IMR-90 (cell line): ENCODE measurements around the gene UNC5B. TPM values are rescaled to one million over a fixed set of nuclear protein-coding genes. Genes with fewer than 3 reads are reported as not detected.
A peak's percentile ranks its signal among the peaks of the same experiment; 100 is the strongest.

ENCODE experiments used
- ATAC-seq: fragments of 200-7000 bp; cut with Tn5 transposase; 2 replicates; pipeline ENCODE4 v1.9.1; 2020; ENCODE audit warnings: low read depth, mild to moderate bottlenecking, moderate library complexity
- BruUV-seq: library from RNA; stranded (reverse); fragments of 400-500 nt; replicated peaks from 2 replicates; lab custom pipeline; 2021; lab: Mats Ljungman, UMichigan
- CTCF ChIA-PET: fragments of 300-600 bp; formaldehyde crosslinking; extraction: SDS; loops from one replicate; lab custom pipeline; 2021; ENCODE audit warnings: antibody characterized with exemption; lab: Yijun Ruan, JAX
- POLR2A ChIA-PET: fragments of 300-600 bp; sonication (Branson Sonifier 250); formaldehyde crosslinking; loops from one replicate; lab custom pipeline; 2022; ENCODE audit warnings: antibody characterized with exemption; ENCODE audit not compliant: unreplicated experiment; lab: Charles Lee
- DNase-seq: peaks from one replicate; pipeline ENCODE4 v3.0.0; 2013
- H2AFZ ChIP-seq: replicated peaks from 2 replicates; pipeline ENCODE3; 2013; ENCODE audit warnings: low read length, mild to moderate bottlenecking; ENCODE audit not compliant: poor library complexity
- H2AK5ac ChIP-seq: 2 replicates; pipeline ENCODE4 v1.6.1; 2013; ENCODE audit warnings: low read depth, low read length, inconsistent platforms
- H2AK9ac ChIP-seq: replicated peaks from 2 replicates; pipeline ENCODE3; 2013; ENCODE audit warnings: mild to moderate bottlenecking, low read depth, low read length, moderate library complexity; ENCODE audit not compliant: poor library complexity
- H2BK120ac ChIP-seq: 2 replicates; pipeline ENCODE4 v1.6.1; 2013; ENCODE audit warnings: low read depth, low read length, inconsistent platforms
- H2BK15ac ChIP-seq: 3 replicates; pipeline ENCODE4 v1.6.1; 2013; ENCODE audit warnings: low read depth, low read length, inconsistent platforms
- H2BK20ac ChIP-seq: 2 replicates; pipeline ENCODE4 v1.6.1; 2013; ENCODE audit warnings: low read depth, mild to moderate bottlenecking, inconsistent platforms, low read length, moderate library complexity
- H2BK5ac ChIP-seq: 2 replicates; pipeline ENCODE4 v1.6.1; 2013; ENCODE audit warnings: mild to moderate bottlenecking, low read depth, low read length, inconsistent platforms; ENCODE audit not compliant: poor library complexity, severe bottlenecking
- H3K14ac ChIP-seq: replicated peaks from 2 replicates; pipeline ENCODE4 v1.6.1; 2013; ENCODE audit warnings: low read depth, low read length, inconsistent platforms
- H3K18ac ChIP-seq: 2 replicates; pipeline ENCODE4 v1.6.1; 2013; ENCODE audit warnings: low read depth, low read length, control low read depth
- H3K23ac ChIP-seq: 2 replicates; pipeline ENCODE4 v1.6.1; 2013; ENCODE audit warnings: low read depth, low read length, inconsistent platforms
- H3K27ac ChIP-seq: 2 replicates; pipeline ENCODE4 v1.5.1; 2013; ENCODE audit warnings: mild to moderate bottlenecking, control low read depth, low read length; ENCODE audit not compliant: insufficient read depth
- H3K27me3 ChIP-seq: 2 replicates; pipeline ENCODE4 v1.6.1; 2013; ENCODE audit warnings: low read length; ENCODE audit not compliant: control insufficient read depth, insufficient read depth
- H3K36me3 ChIP-seq: 2 replicates; pipeline ENCODE4 v1.6.1; 2013; ENCODE audit warnings: low read length, mixed read lengths; ENCODE audit not compliant: control insufficient read depth, insufficient read depth
- H3K4ac ChIP-seq: 2 replicates; pipeline ENCODE4 v1.6.1; 2013; ENCODE audit warnings: low read depth, low read length, inconsistent platforms
- H3K4me1 ChIP-seq: 2 replicates; pipeline ENCODE4 v1.6.1; 2013; ENCODE audit warnings: low read length, mixed read lengths; ENCODE audit not compliant: control insufficient read depth, insufficient read depth
- H3K4me2 ChIP-seq: 2 replicates; pipeline ENCODE4 v1.6.1; 2013; ENCODE audit warnings: low read depth, mild to moderate bottlenecking, control low read depth, low read length, moderate library complexity
- H3K4me3 ChIP-seq: 2 replicates; pipeline ENCODE4 v1.5.1; 2013; ENCODE audit warnings: low read depth, mild to moderate bottlenecking, control low read depth, low read length, moderate library complexity; ENCODE audit not compliant: insufficient read depth
- H3K56ac ChIP-seq: 2 replicates; pipeline ENCODE4 v1.6.1; 2013; ENCODE audit warnings: low read length, inconsistent platforms; ENCODE audit not compliant: insufficient read depth; ENCODE audit errors: extremely low read depth
- H3K79me1 ChIP-seq, 2 experiments: 2 replicates each; pipeline ENCODE4 v1.6.1; 2013; ENCODE audit warnings: low read length in 2 of 2, inconsistent platforms in 1 of 2, low read depth in 1 of 2
- H3K9ac ChIP-seq: 2 replicates; pipeline ENCODE4 v1.6.1; 2013; ENCODE audit warnings: low read depth, low read length, control low read depth
- H3K9me1 ChIP-seq: 2 replicates; pipeline ENCODE4 v1.6.1; 2013; ENCODE audit warnings: low read length, inconsistent platforms; ENCODE audit not compliant: insufficient read depth
- H3K9me3 ChIP-seq: 2 replicates; pipeline ENCODE4 v1.6.1; 2013; ENCODE audit warnings: low read length; ENCODE audit not compliant: control insufficient read depth, insufficient read depth
- H4K20me1 ChIP-seq: 2 replicates; pipeline ENCODE4 v1.6.1; 2013; ENCODE audit warnings: low read length, inconsistent platforms; ENCODE audit not compliant: insufficient read depth
- H4K5ac ChIP-seq: 2 replicates; pipeline ENCODE4 v1.6.1; 2013; ENCODE audit warnings: mild to moderate bottlenecking, low read depth, low read length, control low read depth
- H4K8ac ChIP-seq, 2 experiments: 2 replicates each; pipeline ENCODE4 v1.6.1; 2013; ENCODE audit warnings: low read depth in 2 of 2, low read length in 2 of 2, control low read depth in 1 of 2, inconsistent platforms in 1 of 2
- H4K91ac ChIP-seq: 2 replicates; pipeline ENCODE4 v1.6.1; 2013; ENCODE audit warnings: low read depth, low read length, inconsistent platforms; ENCODE audit not compliant: insufficient read depth
- CHD1 ChIP-seq: IDR thresholded peaks from 2 replicates; pipeline ENCODE4 v1.6.1; 2012; ENCODE audit warnings: low read depth, low read length, improper control_type of control experiment
- FOS ChIP-seq: fragments of 150-350 bp; IDR thresholded peaks from 2 replicates; pipeline ENCODE4 v1.6.1; 2016; ENCODE audit warnings: low read depth, low read length
- MXI1 ChIP-seq: IDR thresholded peaks from 2 replicates; pipeline ENCODE4 v1.6.1; 2012; ENCODE audit warnings: low read depth, mild to moderate bottlenecking, low read length, moderate library complexity, borderline replicate concordance
- RFX5 ChIP-seq: IDR thresholded peaks from 2 replicates; pipeline ENCODE4 v1.8.0; 2012; ENCODE audit warnings: low read depth, mild to moderate bottlenecking, low read length, moderate library complexity
- SMC3 ChIP-seq: fragments of 150-350 bp; IDR thresholded peaks from 2 replicates; pipeline ENCODE4 v1.6.1; 2016; ENCODE audit warnings: low read depth, mild to moderate bottlenecking, antibody characterized with exemption, low read length, moderate library complexity
- WGBS, 2 experiments: methylation state at CpG; one replicate each; pipeline versions ENCODE4 v1.1.5 to v1.1.7; 2013; ENCODE audit warnings: missing lambda C conversion rate in 2 of 2; ENCODE audit not compliant: insufficient read length in 1 of 2; ENCODE audit errors: extremely low coverage in 2 of 2; 5-methylcytosine and 5-hydroxymethylcytosine counted together
- dilution Hi-C: fragments of 300-500 bp; cut with HindIII; formaldehyde crosslinking; loops from one replicate; pipeline ENCODE4 v1.14.3; 2018; ENCODE audit warnings: low sequenced_read_pairs; ENCODE audit not compliant: unreplicated experiment
- in situ Hi-C: fragments of 300-500 bp; cut with MboI; formaldehyde crosslinking; loops from 3 replicates; pipeline ENCODE4 v1.14.3; 2019; ENCODE audit warnings: low sequenced_read_pairs, inconsistent platforms, mixed read lengths
- intact Hi-C: fragments of 100-400 bp; cut with micrococcal nuclease; formaldehyde crosslinking; loops from 2 replicates; pipeline ENCODE4 v1.10.0; 2022
- polyA plus RNA-seq, 3 experiments: library from polyadenylated mRNA; depleted of rRNA; stranded (reverse); fragments of >200 nt; gene quantifications; 2 replicates each; pipeline ENCODE4 v1.2.3, GENCODE V29; 2012; ENCODE audit warnings: low replicate concordance in 1 of 3
- total RNA-seq: library from RNA; depleted of rRNA; stranded (reverse); fragments of >200 nt; gene quantifications from 2 replicates; pipeline ENCODE4 v1.2.3, GENCODE V29; 2012

The UNC5B gene
- total and polyA plus RNA-seq, 2 of the 4 experiments (the other 2 are of a cell fraction): 1.6 to 4.2 TPM

- Histone ChIP-seq H2BK120ac (no peak overlapping the region), H4K20me1 (no peaks in the 10 kb centered on the region), H4K8ac (no peak overlapping the region), H3K9me1 (0 out of 2 replicates have a peak, but pooled peaks cover 2% of the 10 kb centered on the region), H4K91ac (0 out of 2 replicates have a peak overlapping the region, but pooled peaks have one; percentile 90), H2AK9ac (no peak overlapping the region), H3K4me2 (no peak overlapping the region), H3K36me3 (no peaks in the 10 kb centered on the region), H2AK5ac (peak overlapping the region; percentile 56; the same call in 1 of the 2 replicates), H3K4me1 (peaks cover 35% of the 10 kb centered on the region), H3K9me3 (no peaks in the 10 kb centered on the region), H2BK15ac (peak overlapping the region; percentile 82; the same call in 1 of the 3 replicates), H3K56ac (no peak overlapping the region), H3K9ac (no peak overlapping the region), H4K5ac (no peak overlapping the region), H3K27ac (no peak overlapping the region), H2BK5ac (no peak overlapping the region), H2AFZ (no peak overlapping the region), H3K79me1 (peaks cover 0 to 3% of the 10 kb centered on the region in 2 experiments; a peak in 1 of 4 replicates), H3K23ac (no peak overlapping the region), H2BK20ac (0 out of 2 replicates have a peak overlapping the region, but pooled peaks have one; percentile 10), H3K18ac (no peak overlapping the region), H3K27me3 (no peaks in the 10 kb centered on the region), H3K4ac (no peak overlapping the region), H3K4me3 (no peak overlapping the region), H3K14ac (no peak overlapping the region)
- TF ChIP-seq RFX5: no peak
- TF ChIP-seq SMC3: no peak
- TF ChIP-seq CHD1: no peak
- TF ChIP-seq MXI1: no peak
- TF ChIP-seq FOS: no peak
- in situ Hi-C loops (loop anchor here (5.0 kb wide), 1 partner anchor 52 kb away; the partner anchor contains the start of gene UNC5B), intact Hi-C loops (loop anchor here (5.0 kb wide), 1 partner anchor 337 kb away; no protein-coding TSS in a partner anchor), dilution Hi-C loops (no loop called here)
- ChIA-PET POLR2A (no interaction called here), CTCF (interaction anchor here (1.9 kb wide), 1 partner anchor 19 kb away, joined by 4 read pairs; no protein-coding TSS in a partner anchor)
- ATAC-seq (no peak), DNase-seq (peak; percentile 19)
- no TSS peak for BruUV-seq
- WGBS, 2 experiments: 75% methylated on average over 4 of the region's 16 CpGs; no CpG with 5 or more reads in 1 of the 2 experiments
Observed at GRCh38 chr10:71264345-71265200, 52.2 kb downstream of the UNC5B start.
